Measurements from ENCODE around the gene DOCK10. TPM values are rescaled to one million over a fixed set of nuclear protein-coding genes. Genes with fewer than 3 reads are reported as not detected.

The DOCK10 gene
- total and polyA plus RNA-seq, 5 donors from 2014 or later = 28.3 to 222 (median 35.1) TPM

GRCh38 chr2:224932522-224932921, 109.7 kb downstream of the DOCK10 start:
- Histone ChIP-seq H3K4me3 (ENCODE audit: low read depth, low read length) (peak overlapping the region; percentile 28), H3K27ac (ENCODE audit: insufficient read depth, low read length, poor library complexity, severe bottlenecking) (peak overlapping the region; percentile 68), H3K4me1 (ENCODE audit: control insufficient read depth, insufficient read depth, low read length, poor library complexity, severe bottlenecking) (peaks cover 90% of the 10 kb centered on the region), H3K9me3 (ENCODE audit: control insufficient read depth in 2 of 2, low read length in 2 of 2) (no peaks in the 10 kb centered on the region), H3K27me3 (ENCODE audit: control insufficient read depth, insufficient read depth, low read length) (no peaks in the 10 kb centered on the region), H3K36me3 (ENCODE audit: control insufficient read depth, insufficient read depth, low read length) (peaks cover 18% of the 10 kb centered on the region)
- ATAC-seq (ENCODE audit: low read depth in 2 of 2) (no peak), DNase-seq (no peak)
- Mint-ChIP-seq H3K36me3 (peaks cover 33% of the 10 kb centered on the region), H3K4me3 (no peak overlapping the region), H3K4me1 (peaks cover 37 to 91% (median 80%) of the 10 kb centered on the region in 4 donors), H3K27ac (peak overlapping the region in 2 of 3 donors; percentile 63 to 96), H3K27me3 (no peaks in the 10 kb centered on the region), H3K9me3 (no peaks in the 10 kb centered on the region)

GRCh38 chr2:224931956-224932355, 110.3 kb downstream of the DOCK10 start:
- H3K27me3 Mint-ChIP-seq = no peaks in the 10 kb centered on the region
- Histone ChIP-seq H3K36me3 (ENCODE audit: control insufficient read depth, insufficient read depth, low read length) (peaks cover 21% of the 10 kb centered on the region), H3K27me3 (ENCODE audit: control insufficient read depth, insufficient read depth, low read length) (no peaks in the 10 kb centered on the region), H3K4me3 (ENCODE audit: low read depth, low read length) (peak overlapping the region; percentile 28), H3K4me1 (ENCODE audit: control insufficient read depth, insufficient read depth, low read length, poor library complexity, severe bottlenecking) (peaks cover 91% of the 10 kb centered on the region), H3K27ac (ENCODE audit: insufficient read depth, low read length, poor library complexity, severe bottlenecking) (peak overlapping the region; percentile 68), H3K9me3 (ENCODE audit: control insufficient read depth in 2 of 2, low read length in 2 of 2) (no peaks in the 10 kb centered on the region)
- DNase-seq (no peak), ATAC-seq (ENCODE audit: low read depth in 2 of 2) (no peak)
- H3K4me1 Mint-ChIP-seq = peaks cover 39 to 93% (median 83%) of the 10 kb centered on the region in 4 donors
- H3K4me3 Mint-ChIP-seq = peak overlapping the region in 1 of 4 donors; percentile 40
- peaks cover 37% of the 10 kb centered on the region for H3K36me3 Mint-ChIP-seq
- H3K9me3 Mint-ChIP-seq = no peaks in the 10 kb centered on the region
- H3K27ac Mint-ChIP-seq = peak overlapping the region; percentile 38 to 96 (median 63)

GRCh38 chr2:224930990-224931389, 111.3 kb downstream of the DOCK10 start:
- Mint-ChIP-seq H3K36me3 (peaks cover 39% of the 10 kb centered on the region), H3K27me3 (no peaks in the 10 kb centered on the region), H3K27ac (peak overlapping the region; percentile 89 to 96 (median 96)), H3K4me3 (peak overlapping the region; percentile 40 to 71 (median 62)), H3K4me1 (peaks cover 47 to 95% (median 86%) of the 10 kb centered on the region in 4 donors), H3K9me3 (no peaks in the 10 kb centered on the region)
- no peak for DNase-seq
- H3K4me1 ChIP-seq (ENCODE audit: control insufficient read depth, insufficient read depth, low read length, poor library complexity, severe bottlenecking) = peaks cover 94% of the 10 kb centered on the region
- no peaks in the 10 kb centered on the region for H3K27me3 ChIP-seq (ENCODE audit: control insufficient read depth, insufficient read depth, low read length)
- peak overlapping the region; percentile 62 for H3K4me3 ChIP-seq (ENCODE audit: low read depth, low read length)
- H3K27ac ChIP-seq (ENCODE audit: insufficient read depth, low read length, poor library complexity, severe bottlenecking) = peak overlapping the region; percentile 64
- no peaks in the 10 kb centered on the region for H3K9me3 ChIP-seq (ENCODE audit: control insufficient read depth in 2 of 2, low read length in 2 of 2)
- H3K36me3 ChIP-seq (ENCODE audit: control insufficient read depth, insufficient read depth, low read length) = peaks cover 23% of the 10 kb centered on the region
- no peak for ATAC-seq (ENCODE audit: low read depth in 2 of 2)

- H3K4me3 Mint-ChIP-seq = peak overlapping the region; percentile 40 to 71 (median 56)
- Histone ChIP-seq H3K4me1 (ENCODE audit: control insufficient read depth, insufficient read depth, low read length, poor library complexity, severe bottlenecking) (peaks cover 96% of the 10 kb centered on the region), H3K36me3 (ENCODE audit: control insufficient read depth, insufficient read depth, low read length) (peaks cover 23% of the 10 kb centered on the region), H3K27me3 (ENCODE audit: control insufficient read depth, insufficient read depth, low read length) (no peaks in the 10 kb centered on the region), H3K4me3 (ENCODE audit: low read depth, low read length) (peak overlapping the region; percentile 62), H3K27ac (ENCODE audit: insufficient read depth, low read length, poor library complexity, severe bottlenecking) (peak overlapping the region; percentile 64), H3K9me3 (ENCODE audit: control insufficient read depth in 2 of 2, low read length in 2 of 2) (no peaks in the 10 kb centered on the region)
- no peaks in the 10 kb centered on the region for H3K27me3 Mint-ChIP-seq
- ATAC-seq (ENCODE audit: low read depth in 2 of 2) = no peak
- no peaks in the 10 kb centered on the region for H3K9me3 Mint-ChIP-seq
- H3K27ac Mint-ChIP-seq = peak overlapping the region; percentile 89 to 96 (median 96)
- H3K4me1 Mint-ChIP-seq = peaks cover 55 to 100% (median 90%) of the 10 kb centered on the region in 4 donors
- DNase-seq = peak; percentile 33 to 76 (median 61)
- H3K36me3 Mint-ChIP-seq = peaks cover 38% of the 10 kb centered on the region
Measured at GRCh38 chr2:224930124-224930523, 112.1 kb downstream of the DOCK10 start.

GRCh38 chr2:224929512-224929911, 112.8 kb downstream of the DOCK10 start:
- no peaks in the 10 kb centered on the region for H3K27me3 ChIP-seq (ENCODE audit: control insufficient read depth, insufficient read depth, low read length)
- H3K36me3 ChIP-seq (ENCODE audit: control insufficient read depth, insufficient read depth, low read length) = peaks cover 23% of the 10 kb centered on the region
- Mint-ChIP-seq H3K36me3 (peaks cover 34% of the 10 kb centered on the region), H3K9me3 (no peaks in the 10 kb centered on the region), H3K27me3 (no peaks in the 10 kb centered on the region), H3K27ac (peak overlapping the region; percentile 94 to 96 (median 96)), H3K4me1 (peaks cover 55 to 100% (median 90%) of the 10 kb centered on the region in 4 donors), H3K4me3 (peak overlapping the region in 3 of 4 donors; percentile 34 to 71 (median 40))
- peak overlapping the region; percentile 63 for H3K4me3 ChIP-seq (ENCODE audit: low read depth, low read length)
- H3K27ac ChIP-seq (ENCODE audit: insufficient read depth, low read length, poor library complexity, severe bottlenecking) = peak overlapping the region; percentile 85
- ATAC-seq (ENCODE audit: low read depth in 2 of 2) (no peak), DNase-seq (no peak)
- no peaks in the 10 kb centered on the region for H3K9me3 ChIP-seq (ENCODE audit: control insufficient read depth in 2 of 2, low read length in 2 of 2)
- peaks cover 97% of the 10 kb centered on the region for H3K4me1 ChIP-seq (ENCODE audit: control insufficient read depth, insufficient read depth, low read length, poor library complexity, severe bottlenecking)

- DNase-seq = peak; percentile 39 to 85 (median 84)
- no peaks in the 10 kb centered on the region for H3K27me3 Mint-ChIP-seq
Measured at GRCh38 chr2:224927646-224928173, 114.6 kb downstream of the DOCK10 start.

GRCh38 chr2:224927011-224927410, 115.3 kb downstream of the DOCK10 start:
- peak overlapping the region; percentile 96 to 98 (median 96) for H3K27ac Mint-ChIP-seq
- peak overlapping the region; percentile 85 for H3K27ac ChIP-seq (ENCODE audit: insufficient read depth, low read length, poor library complexity, severe bottlenecking)
- peaks cover 40% of the 10 kb centered on the region for H3K36me3 Mint-ChIP-seq
- no peaks in the 10 kb centered on the region for H3K9me3 Mint-ChIP-seq
- DNase-seq (no peak), ATAC-seq (ENCODE audit: low read depth in 2 of 2) (no peak)
- no peaks in the 10 kb centered on the region for H3K27me3 Mint-ChIP-seq
- no peaks in the 10 kb centered on the region for H3K27me3 ChIP-seq (ENCODE audit: control insufficient read depth, insufficient read depth, low read length)
- peaks cover 97% of the 10 kb centered on the region for H3K4me1 ChIP-seq (ENCODE audit: control insufficient read depth, insufficient read depth, low read length, poor library complexity, severe bottlenecking)
- peaks cover 27% of the 10 kb centered on the region for H3K36me3 ChIP-seq (ENCODE audit: control insufficient read depth, insufficient read depth, low read length)
- H3K4me3 Mint-ChIP-seq = peak overlapping the region; percentile 69 to 87 (median 72)
- H3K4me1 Mint-ChIP-seq = peaks cover 62 to 100% (median 91%) of the 10 kb centered on the region in 4 donors
- H3K9me3 ChIP-seq (ENCODE audit: control insufficient read depth in 2 of 2, low read length in 2 of 2) = no peaks in the 10 kb centered on the region
- peak overlapping the region; percentile 63 for H3K4me3 ChIP-seq (ENCODE audit: low read depth, low read length)

More at GRCh38 chr2:224927646-224928173, 114.6 kb downstream of the DOCK10 start:
- peak overlapping the region; percentile 69 to 87 (median 72) for H3K4me3 Mint-ChIP-seq
- no peaks in the 10 kb centered on the region for H3K9me3 ChIP-seq (ENCODE audit: control insufficient read depth in 2 of 2, low read length in 2 of 2)
- H3K4me1 ChIP-seq (ENCODE audit: control insufficient read depth, insufficient read depth, low read length, poor library complexity, severe bottlenecking) = peaks cover 98% of the 10 kb centered on the region
- H3K36me3 ChIP-seq (ENCODE audit: control insufficient read depth, insufficient read depth, low read length) = peaks cover 27% of the 10 kb centered on the region
- H3K9me3 Mint-ChIP-seq = no peaks in the 10 kb centered on the region
- H3K4me3 ChIP-seq (ENCODE audit: low read depth, low read length) = peak overlapping the region; percentile 63
- H3K27me3 ChIP-seq (ENCODE audit: control insufficient read depth, insufficient read depth, low read length) = no peaks in the 10 kb centered on the region
- peak overlapping the region; percentile 85 for H3K27ac ChIP-seq (ENCODE audit: insufficient read depth, low read length, poor library complexity, severe bottlenecking)
- H3K27ac Mint-ChIP-seq = peak overlapping the region; percentile 96 to 98 (median 96)
- peak; percentile 64 to 71 for ATAC-seq (ENCODE audit: low read depth in 2 of 2)
- H3K36me3 Mint-ChIP-seq = peaks cover 40% of the 10 kb centered on the region
- H3K4me1 Mint-ChIP-seq = peaks cover 55 to 99% (median 89%) of the 10 kb centered on the region in 4 donors

- Mint-ChIP-seq H3K27ac (peak overlapping the region; percentile 96 to 99 (median 96)), H3K9me3 (no peaks in the 10 kb centered on the region), H3K4me3 (peak overlapping the region; percentile 70 to 77 (median 72)), H3K27me3 (no peaks in the 10 kb centered on the region), H3K36me3 (peaks cover 34% of the 10 kb centered on the region), H3K4me1 (peaks cover 58 to 93% (median 81%) of the 10 kb centered on the region in 4 donors)
- no peaks in the 10 kb centered on the region for H3K27me3 ChIP-seq (ENCODE audit: control insufficient read depth, insufficient read depth, low read length)
- H3K4me1 ChIP-seq (ENCODE audit: control insufficient read depth, insufficient read depth, low read length, poor library complexity, severe bottlenecking) = peaks cover 95% of the 10 kb centered on the region
- peak overlapping the region; percentile 63 for H3K4me3 ChIP-seq (ENCODE audit: low read depth, low read length)
- H3K27ac ChIP-seq (ENCODE audit: insufficient read depth, low read length, poor library complexity, severe bottlenecking) = peak overlapping the region; percentile 85
- DNase-seq (peak in 1 of 3 donors; percentile 45), ATAC-seq (ENCODE audit: low read depth in 2 of 2) (peak in 1 of 2 donors; percentile 15)
- H3K36me3 ChIP-seq (ENCODE audit: control insufficient read depth, insufficient read depth, low read length) = peaks cover 23% of the 10 kb centered on the region
- H3K9me3 ChIP-seq (ENCODE audit: control insufficient read depth in 2 of 2, low read length in 2 of 2) = no peaks in the 10 kb centered on the region
Measured at GRCh38 chr2:224925810-224926100, 116.5 kb downstream of the DOCK10 start.
